Keratinocyte (primary cell): Measurements from ENCODE around the gene NDUFS7. TPM values are rescaled to one million over a fixed set of nuclear protein-coding genes. Genes with fewer than 3 reads are reported as not detected.

Experiments used
- DNase-seq: peaks from one replicate; pipeline ENCODE4 v3.0.0-alpha.2; 2011; ENCODE audit warnings: low read depth, missing footprints, low spot score
- FAIRE-seq: peaks from 2 replicates; lab custom pipeline; 2011; peaks lifted over from hg19 to GRCh38; lab: Jason Lieb, UNC
- H2AFZ ChIP-seq: 2 replicates; pipeline ENCODE4 v1.6.0; 2012; ENCODE audit warnings: low read length, control low read depth, inconsistent platforms; ENCODE audit not compliant: control insufficient read depth
- H3K27ac ChIP-seq: 2 replicates; pipeline ENCODE4 v1.5.1; 2011; ENCODE audit warnings: low read length; ENCODE audit not compliant: control insufficient read depth, insufficient read depth
- H3K27me3 ChIP-seq: 3 replicates; pipeline ENCODE4 v1.6.0; 2011; ENCODE audit warnings: low read length; ENCODE audit not compliant: control insufficient read depth, insufficient read depth; ENCODE audit errors: extremely low read depth
- H3K36me3 ChIP-seq, 2 experiments: 2 replicates in 1 of 2; 3 replicates in 1 of 2; pipeline ENCODE4 v1.5.1; 2011; ENCODE audit warnings: low read length in 2 of 2, mild to moderate bottlenecking in 1 of 2; ENCODE audit not compliant: control insufficient read depth in 2 of 2, insufficient read depth in 2 of 2; ENCODE audit errors: extremely low read depth in 1 of 2
- H3K4me1 ChIP-seq: 3 replicates; pipeline ENCODE4 v1.5.1; 2011; ENCODE audit warnings: low read length; ENCODE audit not compliant: control insufficient read depth, insufficient read depth; ENCODE audit errors: extremely low read depth
- H3K4me2 ChIP-seq: 3 replicates; pipeline ENCODE4 v1.6.0; 2011; ENCODE audit warnings: low read depth, low read length; ENCODE audit not compliant: control insufficient read depth, insufficient read depth; ENCODE audit errors: extremely low read depth
- H3K4me3 ChIP-seq, 3 experiments: fragments of 200-600 bp in 1 of 3; sonication (generic) in 1 of 3; 2 replicates in 2 of 3; 3 replicates in 1 of 3; pipeline ENCODE4 v1.5.1; 2011 to 2016; ENCODE audit warnings: low read length in 3 of 3, mild to moderate bottlenecking in 3 of 3, control low read depth in 2 of 3, inconsistent platforms in 1 of 3, low read depth in 1 of 3, mixed read lengths in 1 of 3, mixed run types in 1 of 3, moderate library complexity in 1 of 3; ENCODE audit not compliant: control insufficient read depth in 2 of 3, insufficient read depth in 2 of 3; ENCODE audit errors: extremely low read depth in 1 of 3
- H3K79me2 ChIP-seq: 2 replicates; pipeline ENCODE4 v1.6.0; 2012; ENCODE audit warnings: low read length; ENCODE audit not compliant: control insufficient read depth, insufficient read depth
- H3K9ac ChIP-seq: 3 replicates; pipeline ENCODE4 v1.6.0; 2011; ENCODE audit warnings: low read length; ENCODE audit not compliant: control insufficient read depth, insufficient read depth; ENCODE audit errors: extremely low read depth
- H3K9me1 ChIP-seq: 3 replicates; pipeline ENCODE4 v1.6.0; 2011; ENCODE audit warnings: low read length; ENCODE audit not compliant: control insufficient read depth, insufficient read depth; ENCODE audit errors: extremely low read depth
- H3K9me3 ChIP-seq: 2 replicates; pipeline ENCODE4 v1.5.1; 2012; ENCODE audit warnings: low read depth, low read length; ENCODE audit not compliant: control insufficient read depth
- H4K20me1 ChIP-seq: 3 replicates; pipeline ENCODE4 v1.6.0; 2011; ENCODE audit warnings: low read length; ENCODE audit not compliant: control insufficient read depth, insufficient read depth; ENCODE audit errors: extremely low read depth
- CTCF ChIP-seq, 3 experiments: IDR thresholded peaks in 1 of 3; conservative IDR thresholded peaks in 1 of 3; optimal IDR thresholded peaks in 1 of 3; 2 replicates in 2 of 3; 3 replicates in 1 of 3; pipeline versions ENCODE3 to v1.5.1; 2011; ENCODE audit warnings: low read length in 3 of 3, mild to moderate bottlenecking in 3 of 3, moderate library complexity in 2 of 3, control low read depth in 1 of 3, inconsistent platforms in 1 of 3; ENCODE audit not compliant: insufficient read depth in 2 of 3; ENCODE audit errors: extremely low read depth in 1 of 3
- EZH2 ChIP-seq: IDR thresholded peaks from one replicate; pipeline ENCODE4 v1.6.1; 2012; ENCODE audit warnings: inconsistent platforms, mild to moderate bottlenecking, low read length, moderate library complexity
- dilution Hi-C: fragments of 300-500 bp; cut with MboI; formaldehyde crosslinking; loops from one replicate; pipeline ENCODE4 v1.7.0; 2020; ENCODE audit warnings: low sequenced_read_pairs; ENCODE audit not compliant: extremely low pct_ligation_motif_present
- polyA plus RNA-seq, 5 experiments: library from polyadenylated mRNA; depleted of rRNA in 3 of 5; stranded (reverse) in 3 of 5; stranded (forward) in 1 of 5; unstranded in 1 of 5; fragments of >200 nt; gene quantifications; 1 replicate in 1 of 5; 2 replicates in 3 of 5; 3 replicates in 1 of 5; pipeline versions ENCODE4 v1.2.1 to v1.2.3, GENCODE V29; 2011 to 2012; ENCODE audit warnings: missing spikeins in 2 of 5, low read depth in 1 of 5, low replicate concordance in 1 of 5

NDUFS7 gene
- polyA plus RNA-seq, 1 donor (not counting 4 experiments of a cell fraction or from before 2014, with no cell fraction given): 23.2 TPM

DNA sequence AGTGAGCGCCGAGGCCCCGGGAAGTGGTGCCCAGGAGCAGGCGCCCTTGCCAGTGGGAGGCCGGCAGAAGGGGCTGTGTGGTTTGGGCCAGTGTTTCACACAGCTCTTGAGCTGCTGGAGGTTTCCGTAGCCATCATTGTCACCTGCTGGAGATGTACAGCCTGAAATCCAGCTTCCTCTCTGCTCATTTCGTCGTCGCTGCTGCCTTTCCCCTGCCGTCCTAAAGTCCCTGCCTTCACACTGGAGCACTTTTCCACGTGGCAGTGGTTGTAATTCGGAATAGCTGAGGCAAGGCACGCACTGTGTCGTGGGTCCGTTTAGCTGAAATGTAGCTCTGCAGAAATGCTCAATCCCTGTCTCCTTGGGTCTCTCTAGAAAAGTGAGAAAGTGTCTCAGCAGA, 36.9 kb downstream of the NDUFS7 start:
- H4K20me1 ChIP-seq: peaks cover 41% of the 10 kb centered on the region

DNA sequence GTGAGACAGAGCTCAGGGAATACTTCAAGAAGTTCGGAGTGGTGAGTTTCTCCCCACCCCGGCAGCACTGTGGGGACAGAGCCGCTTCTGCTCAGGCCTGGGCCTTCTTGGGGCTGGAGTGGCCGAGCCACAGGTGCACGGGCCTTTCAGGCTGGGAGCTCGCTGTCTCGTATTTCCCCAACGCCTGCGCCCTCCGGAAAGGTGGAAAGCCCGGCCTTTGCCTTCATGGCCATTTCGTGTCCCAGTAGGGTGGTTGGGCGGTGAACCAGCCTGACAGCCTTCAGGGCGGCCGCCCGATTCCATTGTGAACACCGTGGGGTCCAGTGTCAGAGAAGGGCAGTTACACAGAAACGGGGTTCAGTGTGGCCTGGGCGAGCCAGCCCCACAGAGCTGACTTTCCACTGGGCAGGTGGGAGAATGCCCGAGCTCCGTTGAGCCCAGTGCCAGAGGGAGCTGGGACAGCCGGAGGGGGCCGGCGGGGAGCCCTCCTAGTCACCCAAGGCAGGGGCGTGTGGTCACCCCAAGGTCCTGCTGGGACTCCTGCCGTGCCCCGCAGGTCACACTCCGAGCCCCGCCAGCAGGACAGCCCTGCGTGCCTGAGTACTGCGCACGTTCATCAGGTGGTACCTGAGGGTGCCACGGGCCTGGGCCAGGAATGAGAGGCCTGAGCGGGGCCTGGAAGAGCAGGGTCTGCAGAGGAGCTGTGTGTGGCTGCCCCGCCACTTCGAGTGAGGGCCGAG, 37.7 kb downstream of the NDUFS7 start:
- DNase-seq (no peak), FAIRE-seq (no peak)
- no peak overlapping the region for H3K9ac ChIP-seq
- H3K9me1 ChIP-seq: peaks cover 3% of the 10 kb centered on the region
- TF ChIP-seq CTCF (optimal IDR thresholded peaks at IDR 0.05 in 1 of 3, IDR thresholded peaks at IDR 0.05 in 1 of 3, conservative IDR thresholded peaks at IDR 0.05 in 1 of 3; ENCODE audit: extremely low read depth in 1 of 3, insufficient read depth in 2 of 3, low read length in 3 of 3) (no peak), EZH2 (no peak)
- H3K9me3 ChIP-seq: no peaks in the 10 kb centered on the region
- no peak overlapping the region for H3K4me2 ChIP-seq
- H3K4me1 ChIP-seq: peaks cover 25% of the 10 kb centered on the region
- H3K79me2 ChIP-seq: peaks cover 82% of the 10 kb centered on the region
- H3K27ac ChIP-seq: no peak overlapping the region
- H3K27me3 ChIP-seq: no peaks in the 10 kb centered on the region
- H2AFZ ChIP-seq: no peak overlapping the region
- H3K36me3 ChIP-seq: peaks cover 41 to 72% of the 10 kb centered on the region in 2 experiments
- no peak overlapping the region for H3K4me3 ChIP-seq
- dilution Hi-C loops: no loop called here
- H4K20me1 ChIP-seq: peaks cover 39% of the 10 kb centered on the region

More for the DNA sequence above, 36.9 kb downstream of the NDUFS7 start:
- Histone ChIP-seq H3K27me3 (no peaks in the 10 kb centered on the region), H3K4me1 (peaks cover 31% of the 10 kb centered on the region), H3K4me2 (no peak overlapping the region), H3K9me3 (no peaks in the 10 kb centered on the region), H3K27ac (no peak overlapping the region), H3K9ac (no peak overlapping the region), H3K9me1 (peaks cover 5% of the 10 kb centered on the region), H2AFZ (no peak overlapping the region), H3K4me3 (no peak overlapping the region), H3K36me3 (peaks cover 40 to 64% of the 10 kb centered on the region in 2 experiments), H3K79me2 (peaks cover 82% of the 10 kb centered on the region)
- TF ChIP-seq CTCF (optimal IDR thresholded peaks at IDR 0.05 in 1 of 3, IDR thresholded peaks at IDR 0.05 in 1 of 3, conservative IDR thresholded peaks at IDR 0.05 in 1 of 3; ENCODE audit: extremely low read depth in 1 of 3, insufficient read depth in 2 of 3, low read length in 3 of 3) (no peak), EZH2 (no peak)
- dilution Hi-C loops: no loop called here
- DNase-seq: no peak
- no peak for FAIRE-seq
